ENCODE measurements around the gene NENF. TPM values are rescaled to one million over a fixed set of nuclear protein-coding genes. Genes with fewer than 3 reads are reported as not detected.
"Not testable (repeated sequence)": the region's sequence is repeated elsewhere in the genome, so short reads cannot be mapped to it uniquely, and the experiment has no call there.

NENF gene
- total RNA-seq, 3 donors from 2014 or later, result 78.9 to 142 (median 142) TPM

DNA sequence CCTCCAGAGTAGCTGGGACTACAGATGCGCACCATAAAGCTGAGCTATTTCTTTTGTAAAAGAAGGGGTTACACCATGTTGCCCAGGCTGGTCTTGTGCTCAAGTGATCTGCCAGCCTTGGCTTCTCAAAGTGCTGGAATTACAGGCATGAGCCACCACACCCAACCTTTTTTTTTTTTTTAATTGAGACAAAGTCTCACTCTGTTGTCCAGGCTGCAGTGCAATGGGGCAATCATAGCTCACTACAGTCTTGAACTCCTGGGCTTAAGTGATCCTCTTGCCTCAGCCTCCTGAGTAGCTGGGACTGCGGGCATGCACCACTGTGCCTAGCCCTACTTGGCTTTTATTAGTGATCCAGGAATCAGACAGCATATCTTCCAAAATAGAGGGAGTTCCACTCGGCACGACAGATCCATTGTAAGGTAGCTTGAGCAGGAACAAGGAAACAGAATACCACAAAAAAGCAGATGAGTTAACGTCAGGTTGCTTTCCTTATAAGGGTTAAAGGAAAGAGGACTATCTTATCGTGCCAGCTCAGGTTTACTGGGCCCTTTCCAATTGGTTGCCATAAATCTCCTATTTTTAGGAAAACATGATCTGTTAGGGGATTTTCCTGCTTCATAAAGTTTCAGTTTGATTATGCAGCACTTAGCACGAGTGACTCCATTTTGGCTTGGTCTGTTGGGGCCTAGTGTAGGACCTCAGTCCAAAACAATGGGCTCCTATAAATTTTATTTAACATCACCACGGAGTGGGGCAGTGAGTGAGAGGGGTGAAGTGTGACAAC, 45.2 kb downstream of the NENF start:
- H3K36me3 ChIP-seq, result no peaks in the 10 kb centered on the region
- no peak for TF ChIP-seq POLR2AphosphoS5 (IDR thresholded peaks at IDR 0.05)
- no peak for TF ChIP-seq POLR2A (IDR thresholded peaks at IDR 0.05)
- no peaks in the 10 kb centered on the region for H3K27me3 ChIP-seq
- H3K4me1 ChIP-seq, result no peaks in the 10 kb centered on the region
- intact Hi-C loops (cut with DNase I; ENCODE audit: low total_unique reads), result no loop called here
- H3K9me3 ChIP-seq, result no peaks in the 10 kb centered on the region
- H3K4me3 ChIP-seq, result no peak overlapping the region
- DNase-seq (ENCODE audit: low spot score in 2 of 2), result peak in 1 of 2 donors; percentile 28
- H3K27ac ChIP-seq, result no peak overlapping the region

DNA sequence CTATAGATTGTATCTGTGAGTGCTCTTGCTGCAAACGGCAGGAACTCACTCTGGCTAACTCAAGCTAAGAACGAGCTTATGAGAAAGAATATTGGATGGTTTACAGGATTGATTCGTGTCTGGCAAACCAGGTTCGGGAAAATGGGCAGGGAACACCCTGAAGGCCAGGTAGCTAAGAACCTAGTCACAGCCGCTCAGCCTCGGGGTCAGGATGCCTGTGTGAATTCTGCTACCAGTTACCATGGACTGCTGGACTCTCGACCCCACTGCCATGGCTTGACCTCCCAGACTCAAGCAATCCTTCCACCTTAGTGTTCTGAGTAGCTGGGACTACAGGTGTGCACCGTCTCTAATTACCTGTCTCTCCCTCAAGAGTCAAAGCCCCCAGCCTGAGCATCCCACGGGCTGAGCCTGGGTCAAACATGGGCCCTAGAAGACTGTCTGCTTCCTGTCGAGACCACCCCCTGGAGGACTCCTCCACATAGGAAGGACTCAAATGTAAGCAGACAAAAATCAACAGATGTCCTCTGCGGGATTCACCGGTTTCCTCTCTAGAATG, 45.8 kb downstream of the NENF start:
- Histone ChIP-seq H3K4me1 (no peaks in the 10 kb centered on the region), H3K27ac (no peak overlapping the region), H3K36me3 (no peaks in the 10 kb centered on the region), H3K27me3 (no peaks in the 10 kb centered on the region), H3K4me3 (no peak overlapping the region), H3K9me3 (no peaks in the 10 kb centered on the region)
- peak in 1 of 2 donors; percentile 41 for DNase-seq (ENCODE audit: low spot score in 2 of 2)
- intact Hi-C loops (cut with DNase I; ENCODE audit: low total_unique reads), result no loop called here
- TF ChIP-seq POLR2AphosphoS5 (IDR thresholded peaks at IDR 0.05) (no peak), POLR2A (IDR thresholded peaks at IDR 0.05) (no peak)
- TF ChIP-seq, protein P1, sequence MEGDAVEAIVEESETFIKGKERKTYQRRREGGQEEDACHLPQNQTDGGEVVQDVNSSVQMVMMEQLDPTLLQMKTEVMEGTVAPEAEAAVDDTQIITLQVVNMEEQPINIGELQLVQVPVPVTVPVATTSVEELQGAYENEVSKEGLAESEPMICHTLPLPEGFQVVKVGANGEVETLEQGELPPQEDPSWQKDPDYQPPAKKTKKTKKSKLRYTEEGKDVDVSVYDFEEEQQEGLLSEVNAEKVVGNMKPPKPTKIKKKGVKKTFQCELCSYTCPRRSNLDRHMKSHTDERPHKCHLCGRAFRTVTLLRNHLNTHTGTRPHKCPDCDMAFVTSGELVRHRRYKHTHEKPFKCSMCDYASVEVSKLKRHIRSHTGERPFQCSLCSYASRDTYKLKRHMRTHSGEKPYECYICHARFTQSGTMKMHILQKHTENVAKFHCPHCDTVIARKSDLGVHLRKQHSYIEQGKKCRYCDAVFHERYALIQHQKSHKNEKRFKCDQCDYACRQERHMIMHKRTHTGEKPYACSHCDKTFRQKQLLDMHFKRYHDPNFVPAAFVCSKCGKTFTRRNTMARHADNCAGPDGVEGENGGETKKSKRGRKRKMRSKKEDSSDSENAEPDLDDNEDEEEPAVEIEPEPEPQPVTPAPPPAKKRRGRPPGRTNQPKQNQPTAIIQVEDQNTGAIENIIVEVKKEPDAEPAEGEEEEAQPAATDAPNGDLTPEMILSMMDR (IDR thresholded peaks at IDR 0.05), result no peak

DNA sequence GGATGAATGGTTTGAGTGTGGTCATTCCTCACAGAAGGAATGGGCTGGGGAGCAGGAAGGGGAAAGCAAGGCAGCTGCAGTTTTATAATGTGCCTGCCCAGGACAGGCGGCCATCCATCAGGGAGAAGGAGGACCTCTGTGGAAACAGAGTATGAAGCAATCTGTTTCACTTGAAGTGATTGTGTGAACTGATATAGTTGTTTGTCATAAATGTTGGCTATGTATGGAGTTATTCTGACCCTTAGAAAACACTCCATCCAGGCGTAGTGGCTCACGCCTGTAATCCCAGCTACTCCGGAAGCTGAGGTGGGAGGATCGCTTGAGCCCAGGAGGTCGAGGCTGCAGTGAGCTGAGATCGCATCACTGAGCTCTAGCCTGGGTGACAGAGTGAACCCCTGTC, 46.5 kb downstream of the NENF start:
- Histone ChIP-seq H3K36me3 (no peaks in the 10 kb centered on the region), H3K4me3 (no peak overlapping the region), H3K27me3 (no peaks in the 10 kb centered on the region), H3K4me1 (no peaks in the 10 kb centered on the region), H3K27ac (no peak overlapping the region), H3K9me3 (no peaks in the 10 kb centered on the region)
- intact Hi-C loops (cut with DNase I; ENCODE audit: low total_unique reads), result no loop called here
- DNase-seq (ENCODE audit: low spot score in 2 of 2), result peak in 1 of 2 donors; percentile 30
- TF ChIP-seq, protein P1 (IDR thresholded peaks at IDR 0.05), result no peak
- TF ChIP-seq POLR2AphosphoS5 (IDR thresholded peaks at IDR 0.05), result no peak
- TF ChIP-seq POLR2A (IDR thresholded peaks at IDR 0.05), result no peak

DNA sequence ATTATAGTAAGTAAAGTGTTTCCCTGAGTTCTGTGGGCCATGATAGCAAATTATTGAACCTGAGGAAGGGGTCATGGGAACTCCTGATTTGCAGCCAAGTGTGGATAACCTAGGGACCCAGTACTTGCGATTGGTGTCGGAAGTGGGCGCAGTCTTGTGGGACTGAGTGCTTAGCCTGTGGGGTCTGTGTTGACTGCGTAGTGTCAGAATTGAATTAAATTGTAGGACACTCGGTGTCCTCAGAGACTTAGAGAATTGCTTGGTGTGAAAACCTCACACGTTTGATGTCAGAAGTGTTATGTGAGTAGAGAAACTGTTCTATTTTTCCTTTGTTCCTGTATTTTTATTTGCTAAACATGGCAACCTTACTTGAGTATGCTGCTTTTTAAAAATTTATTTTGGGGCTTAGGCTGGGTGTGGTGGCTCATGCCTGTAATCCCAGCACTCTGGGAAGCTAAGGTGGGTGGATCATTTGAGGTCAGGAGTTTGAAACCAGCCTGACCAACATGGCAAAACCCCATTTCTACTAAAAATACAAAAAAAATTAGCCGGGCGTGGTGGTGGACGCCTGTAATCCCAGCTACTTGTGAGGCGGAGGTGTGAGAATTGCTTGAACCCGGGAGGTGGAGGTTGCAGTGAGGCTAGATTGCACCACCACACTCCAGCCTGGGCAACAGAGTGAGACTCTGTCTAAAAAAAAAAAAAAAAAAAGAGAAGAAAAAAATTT, 48.2 kb downstream of the NENF start:
- H3K27ac ChIP-seq; intact Hi-C loops (cut with DNase I; ENCODE audit: low total_unique reads); H3K4me3 ChIP-seq: not testable (repeated sequence)

DNA sequence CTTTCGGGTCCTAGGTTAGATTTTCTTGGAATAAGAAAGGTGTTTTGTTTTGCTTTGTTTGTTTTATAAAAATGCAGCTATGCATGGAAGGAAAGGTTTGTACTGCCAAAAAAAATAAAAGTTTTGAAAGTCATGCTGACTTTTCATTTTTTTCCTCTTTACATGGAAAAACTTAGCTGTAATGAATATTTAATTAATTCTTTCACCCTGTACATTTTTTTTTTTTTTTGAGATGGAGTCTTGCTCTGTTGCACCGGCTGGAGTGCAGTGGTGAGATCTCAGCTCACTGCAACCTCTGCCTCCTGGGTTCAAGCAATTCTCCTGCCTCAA, 48.7 kb downstream of the NENF start:
- H3K27ac ChIP-seq, result no peak overlapping the region
- H3K36me3 ChIP-seq, result no peaks in the 10 kb centered on the region
- H3K4me1 ChIP-seq, result no peaks in the 10 kb centered on the region
- H3K27me3 ChIP-seq, result no peaks in the 10 kb centered on the region
- DNase-seq (ENCODE audit: low spot score in 2 of 2), result no peak
- H3K4me3 ChIP-seq, result no peak overlapping the region
- TF ChIP-seq POLR2A (IDR thresholded peaks at IDR 0.05) (no peak), POLR2AphosphoS5 (IDR thresholded peaks at IDR 0.05) (no peak)
- TF ChIP-seq, protein P1 (IDR thresholded peaks at IDR 0.05), result no peak
- H3K9me3 ChIP-seq, result no peaks in the 10 kb centered on the region
- intact Hi-C loops (cut with DNase I; ENCODE audit: low total_unique reads), result no loop called here

More for the DNA sequence above, 48.2 kb downstream of the NENF start:
- H3K4me1 ChIP-seq; H3K27me3 ChIP-seq; H3K36me3 ChIP-seq; DNase-seq (ENCODE audit: low spot score in 2 of 2); H3K9me3 ChIP-seq: not testable (repeated sequence)

Measured in breast epithelium (tissue), 4 donors.